Measurements from ENCODE around the gene PARD3.
"Not testable (repeated sequence)": the region's sequence is repeated elsewhere in the genome, so short reads cannot be mapped to it uniquely, and the experiment has no call there.

Gene PARD3

GRCh38 chr10:34275626-34276130 lies 539.4 kb downstream of the PARD3 start:
- TF ChIP-seq CTCF (IDR thresholded peaks at IDR 0.05; ENCODE audit: borderline replicate concordance, extremely low read depth, low read length, poor library complexity, severe bottlenecking) (no peak), EZH2 (IDR thresholded peaks at IDR 0.05; ENCODE audit: borderline replicate concordance, low read depth, low read length, severe bottlenecking) (no peak)
- ATAC-seq (ENCODE audit: insufficient read depth, low read depth) = no peak
- DNase-seq = no peak
- H3K4me3 ChIP-seq (ENCODE audit: low read depth in 1 of 2, low read length in 2 of 2) = no peak overlapping the region
- no peaks in the 10 kb centered on the region for H3K4me1 ChIP-seq (ENCODE audit: insufficient read depth, low read length)
- no peaks in the 10 kb centered on the region for H4K20me1 ChIP-seq (ENCODE audit: insufficient read depth, low read length)
- no peaks in the 10 kb centered on the region for H3K27me3 ChIP-seq (ENCODE audit: insufficient read depth, low read length, poor library complexity)
- H3K27ac ChIP-seq (ENCODE audit: low read length) = no peak overlapping the region
- H3K79me2 ChIP-seq (ENCODE audit: insufficient read depth, low read length) = no peaks in the 10 kb centered on the region
- H3K9me3 ChIP-seq (ENCODE audit: insufficient read depth, low read length, severe bottlenecking) = no peaks in the 10 kb centered on the region
- no peak overlapping the region for H2AFZ ChIP-seq (ENCODE audit: low read depth, low read length)
- H3K4me2 ChIP-seq (ENCODE audit: insufficient read depth, low read length) = no peak overlapping the region
- H3K36me3 ChIP-seq (ENCODE audit: insufficient read depth, low read length) = no peaks in the 10 kb centered on the region
- no peak overlapping the region for H3K9ac ChIP-seq (ENCODE audit: low read depth, low read length)

- Histone ChIP-seq H3K4me3 (ENCODE audit: low read depth in 1 of 2, low read length in 2 of 2) (no peak overlapping the region), H4K20me1 (ENCODE audit: insufficient read depth, low read length) (no peaks in the 10 kb centered on the region), H3K4me2 (ENCODE audit: insufficient read depth, low read length) (no peak overlapping the region), H2AFZ (ENCODE audit: low read depth, low read length) (no peak overlapping the region), H3K27me3 (ENCODE audit: insufficient read depth, low read length, poor library complexity) (no peaks in the 10 kb centered on the region), H3K9ac (ENCODE audit: low read depth, low read length) (no peak overlapping the region), H3K36me3 (ENCODE audit: insufficient read depth, low read length) (no peaks in the 10 kb centered on the region), H3K79me2 (ENCODE audit: insufficient read depth, low read length) (no peaks in the 10 kb centered on the region), H3K4me1 (ENCODE audit: insufficient read depth, low read length) (no peaks in the 10 kb centered on the region), H3K27ac (ENCODE audit: low read length) (no peak overlapping the region), H3K9me3 (ENCODE audit: insufficient read depth, low read length, severe bottlenecking) (no peaks in the 10 kb centered on the region)
- ATAC-seq (ENCODE audit: insufficient read depth, low read depth) = no peak
- DNase-seq = no peak
- TF ChIP-seq EZH2 (IDR thresholded peaks at IDR 0.05; ENCODE audit: borderline replicate concordance, low read depth, low read length, severe bottlenecking) (no peak), CTCF (IDR thresholded peaks at IDR 0.05; ENCODE audit: borderline replicate concordance, extremely low read depth, low read length, poor library complexity, severe bottlenecking) (no peak)
These were observed 540.2 kb downstream of the PARD3 start for GRCh38 chr10:34274906-34275305.

GRCh38 chr10:34273340-34273739 lies 541.8 kb downstream of the PARD3 start:
- Histone ChIP-seq H3K9ac (ENCODE audit: low read depth, low read length) (no peak overlapping the region), H3K4me3 (ENCODE audit: low read depth in 1 of 2, low read length in 2 of 2) (no peak overlapping the region), H3K4me1 (ENCODE audit: insufficient read depth, low read length) (no peaks in the 10 kb centered on the region), H3K27me3 (ENCODE audit: insufficient read depth, low read length, poor library complexity) (no peaks in the 10 kb centered on the region), H3K4me2 (ENCODE audit: insufficient read depth, low read length) (no peak overlapping the region), H4K20me1 (ENCODE audit: insufficient read depth, low read length) (no peaks in the 10 kb centered on the region), H3K36me3 (ENCODE audit: insufficient read depth, low read length) (peaks cover 7% of the 10 kb centered on the region), H2AFZ (ENCODE audit: low read depth, low read length) (no peak overlapping the region), H3K27ac (ENCODE audit: low read length) (no peak overlapping the region), H3K79me2 (ENCODE audit: insufficient read depth, low read length) (no peaks in the 10 kb centered on the region), H3K9me3 (ENCODE audit: insufficient read depth, low read length, severe bottlenecking) (no peaks in the 10 kb centered on the region)
- ATAC-seq (ENCODE audit: insufficient read depth, low read depth) (no peak), DNase-seq (no peak)
- TF ChIP-seq CTCF (IDR thresholded peaks at IDR 0.05; ENCODE audit: borderline replicate concordance, extremely low read depth, low read length, poor library complexity, severe bottlenecking) (no peak), EZH2 (IDR thresholded peaks at IDR 0.05; ENCODE audit: borderline replicate concordance, low read depth, low read length, severe bottlenecking) (no peak)

GRCh38 chr10:34272316-34272715 lies 542.8 kb downstream of the PARD3 start:
- Histone ChIP-seq H3K9me3 (ENCODE audit: insufficient read depth, low read length, severe bottlenecking) (no peaks in the 10 kb centered on the region), H3K27me3 (ENCODE audit: insufficient read depth, low read length, poor library complexity) (no peaks in the 10 kb centered on the region), H4K20me1 (ENCODE audit: insufficient read depth, low read length) (no peaks in the 10 kb centered on the region), H3K4me3 (ENCODE audit: low read depth in 1 of 2, low read length in 2 of 2) (no peak overlapping the region), H3K9ac (ENCODE audit: low read depth, low read length) (no peak overlapping the region), H3K36me3 (ENCODE audit: insufficient read depth, low read length) (peaks cover 7% of the 10 kb centered on the region), H3K4me2 (ENCODE audit: insufficient read depth, low read length) (no peak overlapping the region), H3K79me2 (ENCODE audit: insufficient read depth, low read length) (no peaks in the 10 kb centered on the region), H2AFZ (ENCODE audit: low read depth, low read length) (no peak overlapping the region), H3K27ac (ENCODE audit: low read length) (no peak overlapping the region), H3K4me1 (ENCODE audit: insufficient read depth, low read length) (no peaks in the 10 kb centered on the region)
- TF ChIP-seq CTCF (IDR thresholded peaks at IDR 0.05; ENCODE audit: borderline replicate concordance, extremely low read depth, low read length, poor library complexity, severe bottlenecking) = no peak
- no peak for TF ChIP-seq EZH2 (IDR thresholded peaks at IDR 0.05; ENCODE audit: borderline replicate concordance, low read depth, low read length, severe bottlenecking)
- DNase-seq = no peak
- no peak for ATAC-seq (ENCODE audit: insufficient read depth, low read depth)

GRCh38 chr10:34268410-34268809 lies 546.7 kb downstream of the PARD3 start:
- not testable (repeated sequence) for ATAC-seq (ENCODE audit: insufficient read depth, low read depth); H4K20me1 ChIP-seq (ENCODE audit: insufficient read depth, low read length); H2AFZ ChIP-seq (ENCODE audit: low read depth, low read length); H3K9me3 ChIP-seq (ENCODE audit: insufficient read depth, low read length, severe bottlenecking); H3K36me3 ChIP-seq (ENCODE audit: insufficient read depth, low read length); H3K27ac ChIP-seq (ENCODE audit: low read length); H3K9ac ChIP-seq (ENCODE audit: low read depth, low read length); H3K4me2 ChIP-seq (ENCODE audit: insufficient read depth, low read length); DNase-seq; H3K4me1 ChIP-seq (ENCODE audit: insufficient read depth, low read length); H3K27me3 ChIP-seq (ENCODE audit: insufficient read depth, low read length, poor library complexity); H3K4me3 ChIP-seq (ENCODE audit: low read depth in 1 of 2, low read length in 2 of 2); H3K79me2 ChIP-seq (ENCODE audit: insufficient read depth, low read length)
